Progenitor cell of endocrine pancreas (in vitro differentiated cells): ENCODE data around the gene AOPEP. TPM values are rescaled to one million over a fixed set of nuclear protein-coding genes. Genes with fewer than 3 reads are reported as not detected.

Experiments
- DNase-seq: peaks from one replicate; pipeline ENCODE4 v3.0.0; 2021; ENCODE audit warnings: low spot score; ENCODE audit not compliant: unreplicated experiment
- H3K27ac Mint-ChIP-seq: 2 replicates; pipeline ENCODE4 v1.8.0; 2021; ENCODE audit warnings: mild to moderate bottlenecking, moderate library complexity, mixed read lengths
- H3K27me3 Mint-ChIP-seq: 2 replicates; pipeline ENCODE4 v1.8.0; 2021; ENCODE audit warnings: mixed read lengths
- H3K36me3 Mint-ChIP-seq: 2 replicates; pipeline ENCODE4 v1.8.0; 2022; ENCODE audit warnings: mixed read lengths; ENCODE audit not compliant: insufficient read depth
- H3K4me1 Mint-ChIP-seq: 2 replicates; pipeline ENCODE4 v1.8.0; 2021; ENCODE audit warnings: low read depth, mixed read lengths
- H3K4me3 Mint-ChIP-seq: 2 replicates; pipeline ENCODE4 v1.8.0; 2021; ENCODE audit warnings: low read depth, mild to moderate bottlenecking, moderate library complexity, mixed read lengths
- H3K9me3 Mint-ChIP-seq: 2 replicates; pipeline ENCODE4 v1.8.0; 2021; ENCODE audit warnings: low read depth, mixed read lengths
- total RNA-seq: library from RNA; stranded (reverse); gene quantifications from 2 replicates; pipeline ENCODE4 v1.2.1, GENCODE V29; 2021
- TF ChIP-seq, protein P1 (sequence below): fragments of 200-600 bp; sonication (generic); IDR thresholded peaks from one replicate; pipeline ENCODE4 v1.5.0; 2021; ENCODE audit warnings: antibody characterized with exemption, mild to moderate bottlenecking; ENCODE audit not compliant: unreplicated experiment

Gene AOPEP
- total RNA-seq, 1 donor from 2014 or later, result 58.2 TPM

- H3K9me3 Mint-ChIP-seq, result peaks cover 5% of the 10 kb centered on the region
- no peaks in the 10 kb centered on the region for H3K36me3 Mint-ChIP-seq
Measured at GRCh38 chr9:94721754-94722153, 4.7 kb upstream of the AOPEP start.

DNA sequence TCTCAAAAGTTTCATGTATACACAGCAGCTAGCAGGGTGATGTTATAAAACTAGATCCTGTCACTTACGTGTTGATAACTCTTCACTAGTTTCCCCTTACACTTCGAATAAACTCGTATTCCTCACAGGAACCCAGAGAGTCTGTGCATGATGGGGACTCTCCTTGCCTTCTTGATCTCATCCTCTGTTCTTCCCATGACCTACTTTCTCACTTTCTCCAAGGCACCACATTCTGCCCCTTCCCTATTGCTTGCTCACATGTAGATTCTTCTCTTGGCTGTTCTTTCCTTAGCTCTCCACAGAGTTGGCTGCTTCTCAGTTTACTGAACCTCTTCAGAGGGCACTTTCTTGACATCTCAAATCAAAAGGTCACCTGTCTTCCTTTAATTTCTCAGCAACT is 1.2 kb upstream of the AOPEP start:
- H3K36me3 Mint-ChIP-seq, result no peaks in the 10 kb centered on the region
- TF ChIP-seq, protein P1, sequence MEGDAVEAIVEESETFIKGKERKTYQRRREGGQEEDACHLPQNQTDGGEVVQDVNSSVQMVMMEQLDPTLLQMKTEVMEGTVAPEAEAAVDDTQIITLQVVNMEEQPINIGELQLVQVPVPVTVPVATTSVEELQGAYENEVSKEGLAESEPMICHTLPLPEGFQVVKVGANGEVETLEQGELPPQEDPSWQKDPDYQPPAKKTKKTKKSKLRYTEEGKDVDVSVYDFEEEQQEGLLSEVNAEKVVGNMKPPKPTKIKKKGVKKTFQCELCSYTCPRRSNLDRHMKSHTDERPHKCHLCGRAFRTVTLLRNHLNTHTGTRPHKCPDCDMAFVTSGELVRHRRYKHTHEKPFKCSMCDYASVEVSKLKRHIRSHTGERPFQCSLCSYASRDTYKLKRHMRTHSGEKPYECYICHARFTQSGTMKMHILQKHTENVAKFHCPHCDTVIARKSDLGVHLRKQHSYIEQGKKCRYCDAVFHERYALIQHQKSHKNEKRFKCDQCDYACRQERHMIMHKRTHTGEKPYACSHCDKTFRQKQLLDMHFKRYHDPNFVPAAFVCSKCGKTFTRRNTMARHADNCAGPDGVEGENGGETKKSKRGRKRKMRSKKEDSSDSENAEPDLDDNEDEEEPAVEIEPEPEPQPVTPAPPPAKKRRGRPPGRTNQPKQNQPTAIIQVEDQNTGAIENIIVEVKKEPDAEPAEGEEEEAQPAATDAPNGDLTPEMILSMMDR, result no peak
- no peaks in the 10 kb centered on the region for H3K27me3 Mint-ChIP-seq
- peaks cover 9% of the 10 kb centered on the region for H3K4me1 Mint-ChIP-seq
- peak overlapping the region; percentile 6 for H3K4me3 Mint-ChIP-seq
- DNase-seq, result no peak
- H3K9me3 Mint-ChIP-seq, result peaks cover 5% of the 10 kb centered on the region
- H3K27ac Mint-ChIP-seq, result no peak overlapping the region

More at GRCh38 chr9:94721754-94722153, 4.7 kb upstream of the AOPEP start:
- Mint-ChIP-seq H3K27ac (no peak overlapping the region), H3K27me3 (no peaks in the 10 kb centered on the region), H3K4me1 (peaks cover 2% of the 10 kb centered on the region), H3K4me3 (no peak overlapping the region)
- DNase-seq, result no peak
- TF ChIP-seq, protein P1, result no peak

DNA sequence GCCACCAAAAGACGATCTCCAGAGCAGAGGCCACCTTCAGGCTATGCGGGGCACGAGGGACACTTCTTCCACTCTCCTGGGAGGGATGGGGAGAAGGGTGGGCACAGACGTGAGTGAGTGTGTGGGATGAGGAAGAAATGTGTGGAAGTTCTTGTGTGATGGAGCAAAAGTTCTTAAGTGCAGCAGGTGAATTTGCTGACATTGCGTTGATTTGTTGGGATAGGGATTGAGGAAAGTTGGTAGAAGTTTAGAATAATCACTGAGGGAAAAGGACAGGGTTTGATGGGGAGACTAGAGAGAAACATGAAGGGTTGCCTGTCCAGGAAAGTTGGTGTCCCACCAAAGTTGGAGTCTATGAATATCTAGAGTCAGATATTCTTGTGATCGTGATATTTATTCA is 2.2 kb downstream of the AOPEP start:
- TF ChIP-seq, protein P1, result no peak
- H3K4me3 Mint-ChIP-seq, result no peak overlapping the region
- H3K27me3 Mint-ChIP-seq, result no peaks in the 10 kb centered on the region
- peaks cover 9% of the 10 kb centered on the region for H3K4me1 Mint-ChIP-seq
- no peaks in the 10 kb centered on the region for H3K9me3 Mint-ChIP-seq
- peak overlapping the region; percentile 4 for H3K27ac Mint-ChIP-seq
- no peak for DNase-seq
- H3K36me3 Mint-ChIP-seq, result no peaks in the 10 kb centered on the region

- TF ChIP-seq, protein P1, result no peak
- no peaks in the 10 kb centered on the region for H3K9me3 Mint-ChIP-seq
- peaks cover 9% of the 10 kb centered on the region for H3K4me1 Mint-ChIP-seq
- H3K27me3 Mint-ChIP-seq, result no peaks in the 10 kb centered on the region
- DNase-seq, result no peak
- H3K27ac Mint-ChIP-seq, result no peak overlapping the region
- no peaks in the 10 kb centered on the region for H3K36me3 Mint-ChIP-seq
- no peak overlapping the region for H3K4me3 Mint-ChIP-seq
Measured at GRCh38 chr9:94729199-94729598, 2.7 kb downstream of the AOPEP start.

GRCh38 chr9:94734054-94734754 is 7.7 kb downstream of the AOPEP start:
- H3K27me3 Mint-ChIP-seq, result no peaks in the 10 kb centered on the region
- H3K27ac Mint-ChIP-seq, result no peak overlapping the region
- TF ChIP-seq, protein P1, result no peak
- H3K9me3 Mint-ChIP-seq, result no peaks in the 10 kb centered on the region
- no peak for DNase-seq
- H3K4me3 Mint-ChIP-seq, result no peak overlapping the region
- H3K36me3 Mint-ChIP-seq, result peaks cover 4% of the 10 kb centered on the region
- no peaks in the 10 kb centered on the region for H3K4me1 Mint-ChIP-seq
